ENCODE results near the gene HES1. TPM values are rescaled to one million over a fixed set of nuclear protein-coding genes. Genes with fewer than 3 reads are reported as not detected.

Gene HES1
- total RNA-seq, 1 donor from 2014 or later: 36.2 TPM

DNA sequence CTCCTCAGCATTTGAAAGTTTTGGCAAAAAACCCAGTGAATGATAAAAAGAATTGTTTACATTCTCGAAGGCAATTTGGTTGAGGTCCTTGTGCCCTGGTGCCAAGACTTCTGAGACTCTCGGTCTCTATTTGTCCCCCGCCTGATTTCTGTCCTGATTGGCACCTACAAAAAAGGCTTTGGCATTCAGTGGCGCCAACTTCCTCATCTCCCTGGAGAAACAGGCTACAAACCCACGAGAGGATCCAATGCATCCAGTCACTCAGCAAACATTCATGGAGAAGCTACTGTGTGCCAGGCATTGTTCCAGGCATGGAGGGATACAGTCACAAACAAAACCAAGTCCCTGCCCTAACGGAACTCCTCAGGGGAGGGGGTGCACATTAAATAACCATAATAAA lies 42.7 kb downstream of the HES1 start:
- Mint-ChIP-seq H3K36me3 (ENCODE audit: low read depth) (no peaks in the 10 kb centered on the region), H3K27ac (ENCODE audit: unreplicated experiment) (no peak overlapping the region), H3K4me1 (peaks cover 45% of the 10 kb centered on the region), H3K27me3 (ENCODE audit: low read depth) (peaks cover 33% of the 10 kb centered on the region), H3K4me3 (no peak overlapping the region), H3K9me3 (no peaks in the 10 kb centered on the region)
- no peak for DNase-seq (ENCODE audit: low read depth, low spot score)
- TF ChIP-seq, protein P1, sequence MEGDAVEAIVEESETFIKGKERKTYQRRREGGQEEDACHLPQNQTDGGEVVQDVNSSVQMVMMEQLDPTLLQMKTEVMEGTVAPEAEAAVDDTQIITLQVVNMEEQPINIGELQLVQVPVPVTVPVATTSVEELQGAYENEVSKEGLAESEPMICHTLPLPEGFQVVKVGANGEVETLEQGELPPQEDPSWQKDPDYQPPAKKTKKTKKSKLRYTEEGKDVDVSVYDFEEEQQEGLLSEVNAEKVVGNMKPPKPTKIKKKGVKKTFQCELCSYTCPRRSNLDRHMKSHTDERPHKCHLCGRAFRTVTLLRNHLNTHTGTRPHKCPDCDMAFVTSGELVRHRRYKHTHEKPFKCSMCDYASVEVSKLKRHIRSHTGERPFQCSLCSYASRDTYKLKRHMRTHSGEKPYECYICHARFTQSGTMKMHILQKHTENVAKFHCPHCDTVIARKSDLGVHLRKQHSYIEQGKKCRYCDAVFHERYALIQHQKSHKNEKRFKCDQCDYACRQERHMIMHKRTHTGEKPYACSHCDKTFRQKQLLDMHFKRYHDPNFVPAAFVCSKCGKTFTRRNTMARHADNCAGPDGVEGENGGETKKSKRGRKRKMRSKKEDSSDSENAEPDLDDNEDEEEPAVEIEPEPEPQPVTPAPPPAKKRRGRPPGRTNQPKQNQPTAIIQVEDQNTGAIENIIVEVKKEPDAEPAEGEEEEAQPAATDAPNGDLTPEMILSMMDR (conservative IDR thresholded peaks at IDR 0.05): no peak

GRCh38 chr3:194180570-194180969 lies 44.6 kb downstream of the HES1 start:
- H3K4me3 Mint-ChIP-seq: no peak overlapping the region
- TF ChIP-seq, protein P1 (conservative IDR thresholded peaks at IDR 0.05): no peak

GRCh38 chr3:194181612-194182529 lies 45.9 kb downstream of the HES1 start:
- TF ChIP-seq, protein P1 (conservative IDR thresholded peaks at IDR 0.05): no peak
- Mint-ChIP-seq H3K27ac (ENCODE audit: unreplicated experiment) (no peak overlapping the region), H3K9me3 (no peaks in the 10 kb centered on the region), H3K27me3 (ENCODE audit: low read depth) (peaks cover 22% of the 10 kb centered on the region), H3K4me1 (peaks cover 54% of the 10 kb centered on the region), H3K36me3 (ENCODE audit: low read depth) (no peaks in the 10 kb centered on the region), H3K4me3 (no peak overlapping the region)
- DNase-seq (ENCODE audit: low read depth, low spot score): no peak

More at GRCh38 chr3:194180570-194180969, 44.6 kb downstream of the HES1 start:
- Mint-ChIP-seq H3K36me3 (ENCODE audit: low read depth) (no peaks in the 10 kb centered on the region), H3K9me3 (no peaks in the 10 kb centered on the region), H3K4me1 (peaks cover 58% of the 10 kb centered on the region), H3K27ac (ENCODE audit: unreplicated experiment) (no peak overlapping the region), H3K27me3 (ENCODE audit: low read depth) (peaks cover 28% of the 10 kb centered on the region)
- DNase-seq (ENCODE audit: low read depth, low spot score): no peak

DNA sequence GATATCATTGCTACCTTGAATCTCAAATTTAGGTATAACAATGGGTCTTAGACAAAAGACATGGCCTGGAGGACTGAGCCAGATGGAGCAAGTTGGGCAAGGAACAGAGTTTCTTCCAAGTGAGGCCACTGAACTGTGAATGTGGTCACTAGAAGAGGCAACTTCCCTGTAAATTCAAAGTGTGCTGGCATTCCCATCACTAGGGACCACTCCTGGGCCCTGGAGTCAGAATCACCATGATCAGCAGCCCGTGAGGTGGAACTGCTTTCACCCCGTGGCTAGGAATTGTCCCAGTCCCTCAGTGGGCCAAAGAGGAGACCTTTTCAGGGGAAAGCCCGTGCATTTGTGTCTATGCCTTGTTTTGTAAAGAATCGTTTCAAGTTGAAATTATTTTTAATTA lies 47.3 kb downstream of the HES1 start:
- peaks cover 50% of the 10 kb centered on the region for H3K4me1 Mint-ChIP-seq
- TF ChIP-seq, protein P1 (conservative IDR thresholded peaks at IDR 0.05): no peak
- H3K27ac Mint-ChIP-seq (ENCODE audit: unreplicated experiment): no peak overlapping the region
- no peaks in the 10 kb centered on the region for H3K9me3 Mint-ChIP-seq
- H3K27me3 Mint-ChIP-seq (ENCODE audit: low read depth): peaks cover 15% of the 10 kb centered on the region
- H3K4me3 Mint-ChIP-seq: no peak overlapping the region
- no peak for DNase-seq (ENCODE audit: low read depth, low spot score)
- no peaks in the 10 kb centered on the region for H3K36me3 Mint-ChIP-seq (ENCODE audit: low read depth)

GRCh38 chr3:194184265-194184751 lies 48.4 kb downstream of the HES1 start:
- Mint-ChIP-seq H3K9me3 (no peaks in the 10 kb centered on the region), H3K27me3 (ENCODE audit: low read depth) (peaks cover 11% of the 10 kb centered on the region), H3K27ac (ENCODE audit: unreplicated experiment) (peak overlapping the region; percentile 73), H3K36me3 (ENCODE audit: low read depth) (no peaks in the 10 kb centered on the region), H3K4me1 (peaks cover 53% of the 10 kb centered on the region), H3K4me3 (no peak overlapping the region)
- TF ChIP-seq, protein P1 (conservative IDR thresholded peaks at IDR 0.05): no peak
- DNase-seq (ENCODE audit: low read depth, low spot score): no peak
